C4-2B (cell line): ENCODE results near the gene HAX1.

ENCODE experiments used
- CTCF ChIP-seq: fragments of 450-650 bp; conservative IDR thresholded peaks from 2 replicates; pipeline ENCODE4 v1.5.1; 2017; ENCODE audit warnings: mild to moderate bottlenecking
- ZFX ChIP-seq: fragments of 450-650 bp; IDR thresholded peaks from 2 replicates; pipeline ENCODE4 v1.6.1; 2017

GRCh38 chr1:154276797-154277196 lies 4.4 kb downstream of the HAX1 start:
- no peak; the same call in 1 of the 2 replicates for TF ChIP-seq CTCF
- no peak for TF ChIP-seq ZFX
